GM12872 (cell line): ENCODE results near the gene ERO1B.

Experiments used
- TF ChIP-seq, protein P1 (sequence below): IDR thresholded peaks from 3 replicates; pipeline ENCODE4 v1.5.1; 2011; ENCODE audit warnings: low read depth, mild to moderate bottlenecking, low read length, moderate library complexity; ENCODE audit not compliant: insufficient read depth

Gene ERO1B

DNA sequence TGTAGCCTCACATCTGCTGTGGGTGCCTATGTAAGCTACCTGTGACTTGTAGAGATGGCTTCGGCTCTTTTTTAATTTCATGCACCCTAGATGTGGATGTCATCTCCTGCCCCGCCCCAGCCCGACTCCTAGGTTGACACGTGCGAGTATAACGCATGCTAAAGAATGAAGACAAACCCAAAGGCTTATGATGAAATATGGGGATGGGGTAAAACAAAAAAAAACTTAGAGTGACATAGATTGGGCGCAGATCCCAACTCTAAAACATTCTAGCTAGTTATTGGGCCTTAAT lies 613 bp upstream of the ERO1B start:
- TF ChIP-seq, protein P1, sequence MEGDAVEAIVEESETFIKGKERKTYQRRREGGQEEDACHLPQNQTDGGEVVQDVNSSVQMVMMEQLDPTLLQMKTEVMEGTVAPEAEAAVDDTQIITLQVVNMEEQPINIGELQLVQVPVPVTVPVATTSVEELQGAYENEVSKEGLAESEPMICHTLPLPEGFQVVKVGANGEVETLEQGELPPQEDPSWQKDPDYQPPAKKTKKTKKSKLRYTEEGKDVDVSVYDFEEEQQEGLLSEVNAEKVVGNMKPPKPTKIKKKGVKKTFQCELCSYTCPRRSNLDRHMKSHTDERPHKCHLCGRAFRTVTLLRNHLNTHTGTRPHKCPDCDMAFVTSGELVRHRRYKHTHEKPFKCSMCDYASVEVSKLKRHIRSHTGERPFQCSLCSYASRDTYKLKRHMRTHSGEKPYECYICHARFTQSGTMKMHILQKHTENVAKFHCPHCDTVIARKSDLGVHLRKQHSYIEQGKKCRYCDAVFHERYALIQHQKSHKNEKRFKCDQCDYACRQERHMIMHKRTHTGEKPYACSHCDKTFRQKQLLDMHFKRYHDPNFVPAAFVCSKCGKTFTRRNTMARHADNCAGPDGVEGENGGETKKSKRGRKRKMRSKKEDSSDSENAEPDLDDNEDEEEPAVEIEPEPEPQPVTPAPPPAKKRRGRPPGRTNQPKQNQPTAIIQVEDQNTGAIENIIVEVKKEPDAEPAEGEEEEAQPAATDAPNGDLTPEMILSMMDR = no peak

DNA sequence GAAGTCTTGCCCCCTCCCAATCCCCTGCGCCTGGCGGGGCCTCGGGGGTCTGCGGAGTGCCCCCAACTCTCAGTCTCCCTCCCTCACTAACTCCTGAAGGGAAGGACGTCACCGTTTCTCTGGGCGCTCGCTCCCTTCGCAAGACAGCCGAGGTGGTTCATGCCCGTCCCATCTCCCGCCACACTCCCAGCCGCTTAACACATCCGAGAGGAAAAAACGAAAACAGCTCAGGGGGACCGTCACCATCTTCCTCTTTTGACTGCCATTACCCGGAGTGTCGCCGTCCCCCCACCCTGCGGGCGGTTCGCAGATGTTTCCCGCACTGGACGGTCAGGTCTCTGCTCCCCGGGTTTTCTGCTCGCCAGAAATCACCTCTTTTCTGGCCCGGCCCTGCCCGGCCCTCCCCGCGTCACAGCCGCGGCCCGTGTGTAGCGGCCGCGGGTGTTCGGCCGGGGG lies 532 bp downstream of the ERO1B start:
- TF ChIP-seq, protein P1 = no peak

DNA sequence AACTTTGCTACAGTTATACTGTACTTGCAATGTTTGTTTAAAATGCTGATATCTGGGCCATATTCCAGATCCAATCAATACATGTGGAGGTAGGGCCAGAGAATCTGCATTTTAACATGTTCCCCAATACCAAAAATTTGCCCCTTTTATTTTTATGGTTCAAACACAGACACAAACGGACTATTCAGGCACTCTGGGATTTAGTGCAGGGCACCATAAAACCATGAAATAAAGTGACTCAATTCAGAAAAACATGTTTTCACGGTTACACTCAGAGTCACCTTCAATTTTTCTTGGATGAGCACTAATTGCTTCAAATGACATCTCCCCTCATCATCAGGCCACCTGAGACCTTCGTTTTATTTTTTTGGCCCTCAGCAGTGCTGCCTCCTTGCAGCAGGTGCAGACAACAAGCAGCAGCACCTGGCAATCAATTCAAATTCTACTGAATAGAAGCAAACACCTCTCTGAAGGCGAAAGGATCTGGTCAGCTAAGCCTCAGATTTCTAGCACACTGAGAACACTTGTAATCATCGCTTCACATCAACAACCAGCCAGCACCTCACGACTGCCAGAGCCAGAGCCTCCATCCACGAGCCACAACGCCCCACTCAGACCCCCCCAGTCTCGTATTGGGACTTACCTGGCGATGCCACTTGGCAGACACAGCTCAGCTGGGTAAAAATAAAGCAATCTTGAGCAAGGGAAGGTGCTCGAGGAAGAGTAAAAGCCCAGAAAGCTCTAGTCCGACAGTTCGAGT lies 1.1 kb downstream of the ERO1B start:
- TF ChIP-seq, protein P1 = no peak

DNA sequence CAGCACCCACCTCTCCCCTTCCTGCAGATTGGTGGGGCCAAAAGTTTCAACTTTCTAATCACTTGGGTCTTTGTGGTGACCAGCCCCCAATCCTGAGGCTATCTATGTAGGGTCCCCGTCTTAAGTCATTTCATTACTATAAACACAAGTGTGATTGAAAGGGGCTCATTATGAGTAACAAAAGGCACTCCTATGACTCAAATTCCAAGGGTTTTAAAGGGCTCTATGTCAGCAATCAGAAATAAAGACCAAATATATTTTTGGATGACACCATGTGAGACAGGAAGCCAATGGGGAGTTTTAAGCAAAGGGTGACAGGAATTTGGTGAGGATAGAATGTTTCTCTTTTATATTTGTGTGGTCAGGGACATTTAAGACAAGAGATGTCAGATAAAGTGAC lies 6.2 kb downstream of the ERO1B start:
- TF ChIP-seq, protein P1 = no peak

DNA sequence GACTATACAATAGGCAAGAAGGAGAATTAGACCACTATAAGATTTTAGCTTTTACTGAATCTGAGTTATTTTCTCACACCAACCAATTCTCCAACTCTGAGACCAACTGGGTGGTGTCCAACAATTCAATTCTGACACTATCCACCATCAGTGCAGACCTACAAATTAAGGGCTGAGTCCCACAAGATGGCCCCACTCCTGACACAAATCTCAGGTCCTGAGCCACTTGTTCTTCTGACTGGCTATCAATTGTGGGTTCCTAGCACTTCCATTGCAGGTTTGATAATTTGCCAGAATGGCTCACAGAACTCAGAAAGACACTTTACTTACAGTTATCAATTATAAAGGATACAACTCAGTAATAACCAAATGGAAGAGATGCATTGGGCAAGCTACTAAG lies 6.7 kb downstream of the ERO1B start:
- TF ChIP-seq, protein P1 = no peak

DNA sequence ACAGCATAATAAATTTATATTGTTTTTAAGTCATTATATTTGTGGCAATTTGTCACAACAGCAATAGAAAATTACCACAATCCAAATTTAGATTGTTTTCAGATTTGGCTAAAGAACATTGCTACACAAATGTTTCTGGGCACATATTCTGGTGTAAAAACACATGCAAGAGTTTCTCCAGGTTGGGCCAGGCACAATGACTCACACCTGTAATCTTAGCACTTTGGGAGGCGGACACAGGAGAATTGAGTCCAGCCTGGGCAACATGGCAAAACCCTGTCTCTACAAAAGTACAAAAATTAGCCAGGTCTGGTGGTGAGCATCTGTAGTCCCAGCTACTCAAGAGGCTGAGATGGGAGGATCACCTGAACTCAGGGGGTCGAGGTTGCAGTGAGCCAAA lies 8.4 kb downstream of the ERO1B start:
- TF ChIP-seq, protein P1 = no peak

DNA sequence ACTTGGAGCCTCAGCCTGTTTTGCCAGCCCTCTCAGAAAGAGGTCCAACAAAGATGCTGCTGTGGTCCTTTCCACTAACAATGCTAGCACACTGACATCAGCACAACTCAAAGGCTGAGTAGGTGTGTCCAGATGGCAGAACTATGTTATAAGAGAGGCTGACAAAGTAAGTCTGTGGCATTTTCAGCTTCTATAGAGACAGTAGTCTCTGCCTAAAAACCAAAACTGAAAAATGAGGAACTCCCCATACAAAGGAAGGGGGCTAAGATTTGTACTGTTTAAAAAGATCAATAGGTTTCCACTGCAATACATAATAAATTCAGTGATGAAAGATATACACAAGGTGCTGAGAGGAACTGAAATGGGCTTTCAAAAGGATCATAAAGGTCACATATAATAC lies 12.3 kb downstream of the ERO1B start:
- TF ChIP-seq, protein P1 = no peak
